HG03196 (cell line): Measurements from ENCODE around the gene C17orf67.
"Not testable (repeated sequence)": the region's sequence is repeated elsewhere in the genome, so short reads cannot be mapped to it uniquely, and the experiment has no call there.

Experiments
- ATAC-seq: cut with Tn5 transposase; IDR thresholded peaks from one replicate; pipeline ENCODE4 v1.9.1; 2021; ENCODE audit not compliant: unreplicated experiment

The C17orf67 gene

DNA sequence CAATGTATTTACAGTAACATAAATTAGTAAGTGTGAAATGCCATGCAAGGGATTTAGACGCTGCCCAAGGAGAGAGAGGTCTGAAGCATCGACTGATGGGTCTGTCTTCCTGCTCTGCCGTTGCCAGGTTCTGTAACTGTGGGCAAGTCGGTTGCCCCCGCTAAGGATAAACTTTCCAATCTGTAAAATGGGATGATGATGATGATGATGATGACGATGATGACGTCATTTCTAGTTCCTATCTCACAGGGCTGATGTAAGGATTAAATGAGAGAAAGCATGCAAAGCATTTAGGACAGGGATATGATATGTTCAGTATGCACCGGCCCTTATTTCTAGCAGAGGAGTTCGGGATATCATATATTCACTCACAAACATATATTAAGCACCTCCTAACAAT lies 54.8 kb downstream of the C17orf67 start:
- ATAC-seq, result no peak

GRCh38 chr17:56777859-56778258 lies 55.9 kb downstream of the C17orf67 start:
- no peak for ATAC-seq

DNA sequence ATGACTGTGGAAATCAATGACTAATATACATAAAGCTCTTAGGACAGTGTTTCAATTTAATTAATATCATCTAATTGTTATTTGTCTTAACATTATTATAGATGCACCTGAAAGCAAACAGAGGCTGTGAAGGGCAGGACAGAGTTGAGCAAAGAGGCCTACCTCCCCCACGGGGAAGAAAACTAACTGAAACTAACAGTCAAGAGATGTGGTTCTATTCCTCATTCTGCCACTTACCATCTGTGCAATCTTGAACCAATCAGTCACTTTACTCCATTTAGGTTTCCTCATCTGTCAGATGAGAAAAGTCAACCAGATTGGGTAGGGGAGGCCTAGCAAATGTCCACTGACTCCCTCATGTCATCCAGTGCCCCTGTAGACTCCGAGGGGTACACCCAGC lies 59.1 kb downstream of the C17orf67 start:
- ATAC-seq, result no peak

GRCh38 chr17:56773124-56773523 lies 60.6 kb downstream of the C17orf67 start:
- ATAC-seq, result no peak

GRCh38 chr17:56772442-56772841 lies 61.3 kb downstream of the C17orf67 start:
- no peak for ATAC-seq

GRCh38 chr17:56771975-56772374 lies 61.7 kb downstream of the C17orf67 start:
- no peak for ATAC-seq

GRCh38 chr17:56771563-56771962 lies 62.2 kb downstream of the C17orf67 start:
- ATAC-seq, result no peak

GRCh38 chr17:56770427-56770826 lies 63.3 kb downstream of the C17orf67 start:
- no peak for ATAC-seq

DNA sequence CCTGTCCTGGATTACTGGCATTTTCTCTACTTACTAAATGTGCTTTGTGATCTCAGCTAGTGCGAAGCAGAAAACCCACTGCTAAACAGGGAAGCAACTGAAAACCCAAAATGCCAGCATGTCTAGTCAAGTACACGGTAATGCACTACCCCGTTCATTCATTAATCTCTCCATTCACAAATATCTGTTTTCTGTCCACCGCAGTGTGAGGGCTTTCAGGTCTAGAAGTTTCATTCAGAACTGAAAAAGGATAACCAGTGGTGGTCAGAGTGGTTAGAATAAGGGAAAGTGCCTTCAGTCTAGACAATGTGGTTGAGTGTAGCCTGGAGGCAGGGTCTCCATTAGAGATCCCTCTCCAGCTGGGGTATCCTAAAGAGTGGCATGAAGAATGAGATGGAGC lies 68.3 kb downstream of the C17orf67 start:
- no peak for ATAC-seq

- no peak for ATAC-seq
These were observed 70.7 kb downstream of the C17orf67 start for GRCh38 chr17:56762988-56763387.

DNA sequence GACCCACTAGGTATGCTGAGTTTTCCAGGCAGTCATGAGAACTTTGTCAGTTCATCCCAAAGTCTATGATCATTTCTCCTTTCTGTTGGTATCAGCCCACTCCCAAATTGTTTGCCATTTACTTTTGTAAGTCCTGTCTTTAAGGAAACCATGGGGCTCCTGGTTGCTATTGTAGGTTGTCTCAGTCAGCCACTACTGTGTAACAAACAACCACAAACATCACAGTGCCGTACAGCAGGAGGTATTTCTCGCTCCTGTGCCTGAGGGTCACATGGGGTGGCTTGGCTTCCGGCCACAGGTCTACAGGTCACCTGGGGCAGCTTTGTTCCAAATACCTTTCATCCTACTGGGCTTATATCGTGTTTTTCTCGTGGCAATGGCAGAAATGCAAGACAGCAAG lies 71.6 kb downstream of the C17orf67 start:
- no peak for ATAC-seq

- ATAC-seq, result no peak
These were observed 72.3 kb downstream of the C17orf67 start for GRCh38 chr17:56761387-56761786.

- not testable (repeated sequence) for ATAC-seq
These were observed 76.1 kb downstream of the C17orf67 start for GRCh38 chr17:56757611-56758010.

GRCh38 chr17:56756536-56756935 lies 77.2 kb downstream of the C17orf67 start:
- ATAC-seq, result no peak

GRCh38 chr17:56755310-56755709 lies 78.4 kb downstream of the C17orf67 start:
- ATAC-seq, result no peak

GRCh38 chr17:56754523-56755208 lies 79.1 kb downstream of the C17orf67 start:
- ATAC-seq, result no peak

- no peak for ATAC-seq
These were observed 81.4 kb downstream of the C17orf67 start for GRCh38 chr17:56752263-56752836.

- ATAC-seq, result no peak
These were observed 82.5 kb downstream of the C17orf67 start for GRCh38 chr17:56751145-56751738.

- ATAC-seq, result no peak
These were observed 89.0 kb downstream of the C17orf67 start for GRCh38 chr17:56744721-56745120.

DNA sequence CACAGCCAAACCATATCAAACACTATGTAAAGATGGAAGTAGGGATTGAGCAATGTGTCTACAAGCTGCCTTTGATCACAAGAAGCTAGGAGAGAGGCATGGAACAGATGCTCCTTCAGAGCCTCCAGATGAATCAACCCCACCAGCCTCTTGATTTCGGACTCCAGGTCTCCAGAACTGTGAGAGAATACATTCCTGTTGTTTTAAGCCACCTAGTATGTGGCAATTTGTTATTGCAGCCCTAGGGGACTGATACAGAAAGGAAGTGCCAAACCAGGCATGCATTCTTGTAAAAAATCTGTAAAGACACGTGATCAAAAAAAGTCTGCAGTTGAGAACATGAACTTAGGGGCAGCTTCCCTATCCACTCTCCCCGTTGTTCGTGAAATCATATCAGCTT lies 91.1 kb downstream of the C17orf67 start:
- ATAC-seq, result no peak
